Endodermal cell (in vitro differentiated cells): ENCODE results near the gene PPDPF. TPM values are rescaled to one million over a fixed set of nuclear protein-coding genes. Genes with fewer than 3 reads are reported as not detected.

Experiments
- DNase-seq: peaks from one replicate; pipeline ENCODE4 v3.0.0-alpha.2; 2017
- H3K27ac ChIP-seq: 2 replicates; pipeline ENCODE4 v1.5.1; 2013; ENCODE audit warnings: mild to moderate bottlenecking, low read depth, low read length, moderate library complexity
- H3K27me3 ChIP-seq: 2 replicates; pipeline ENCODE4 v1.6.1; 2013; ENCODE audit warnings: mild to moderate bottlenecking, low read length, moderate library complexity; ENCODE audit not compliant: insufficient read depth, control insufficient read depth, poor library complexity, severe bottlenecking
- H3K36me3 ChIP-seq: 2 replicates; pipeline ENCODE4 v1.7.0; 2013; ENCODE audit warnings: mild to moderate bottlenecking, low read length, moderate library complexity; ENCODE audit not compliant: control insufficient read depth, insufficient read depth
- H3K4me1 ChIP-seq: one replicate; pipeline ENCODE4 v1.7.0; 2013; ENCODE audit warnings: low read length; ENCODE audit not compliant: control insufficient read depth, insufficient read depth
- H3K4me3 ChIP-seq: 2 replicates; pipeline ENCODE4 v1.5.1; 2013; ENCODE audit warnings: mild to moderate bottlenecking, low read length, moderate library complexity
- H3K9ac ChIP-seq: 2 replicates; pipeline ENCODE4 v1.6.1; 2013; ENCODE audit warnings: mild to moderate bottlenecking, low read length, moderate library complexity; ENCODE audit not compliant: poor library complexity, severe bottlenecking; ENCODE audit errors: extremely low read depth
- H3K9me3 ChIP-seq: 2 replicates; pipeline ENCODE4 v1.6.1; 2013; ENCODE audit warnings: mild to moderate bottlenecking, low read length, moderate library complexity; ENCODE audit not compliant: control insufficient read depth
- H3K27ac Mint-ChIP-seq: 2 replicates; pipeline ENCODE4 v1.8.0; 2020; ENCODE audit warnings: mixed read lengths
- H3K27me3 Mint-ChIP-seq: 2 replicates; pipeline ENCODE4 v1.8.0; 2021; ENCODE audit warnings: mild to moderate bottlenecking, mixed read lengths; ENCODE audit not compliant: insufficient read depth
- H3K36me3 Mint-ChIP-seq: 2 replicates; pipeline ENCODE4 v1.8.0; 2020; ENCODE audit warnings: low read depth, mixed read lengths
- H3K4me1 Mint-ChIP-seq: 2 replicates; pipeline ENCODE4 v1.8.0; 2020; ENCODE audit warnings: mixed read lengths
- H3K4me3 Mint-ChIP-seq: 2 replicates; pipeline ENCODE4 v1.8.0; 2020; ENCODE audit warnings: mild to moderate bottlenecking, moderate library complexity, mixed read lengths
- H3K9me3 Mint-ChIP-seq: 2 replicates; pipeline ENCODE4 v1.8.0; 2020; ENCODE audit warnings: mild to moderate bottlenecking, mixed read lengths
- CTCF ChIP-seq: fragments of 200-600 bp; sonication (generic); conservative IDR thresholded peaks from 2 replicates; pipeline ENCODE4 v1.5.0; 2021; ENCODE audit warnings: antibody characterized with exemption, mild to moderate bottlenecking
- WGBS, 2 experiments: methylation state at CpG; one replicate each; pipeline versions ENCODE4 v1.1.5 to v1.1.7; 2013; ENCODE audit warnings: missing lambda C conversion rate in 2 of 2, mixed read lengths in 1 of 2; ENCODE audit not compliant: insufficient coverage in 1 of 2, insufficient read length in 1 of 2; 5-methylcytosine and 5-hydroxymethylcytosine counted together
- total RNA-seq, 2 donors: library from RNA; stranded (reverse); fragmentation: NEBNext Ultra II Directional in 1 of 2; extraction: Animal tissue kit (Norgen Biotek cat#: 25700) in 1 of 2; gene quantifications; 2 replicates in 1 of 2; 3 replicates in 1 of 2; pipeline ENCODE4 v1.2.1, GENCODE V29; 2021

Gene PPDPF
- total RNA-seq, 2 donors from 2014 or later: 247 to 296 TPM

- no peak overlapping the region for H3K27ac ChIP-seq
- TF ChIP-seq CTCF: no peak
- WGBS, 2 experiments: 91 to 93% methylated on average over 16 to 27 of the region's 27 CpGs
- Mint-ChIP-seq H3K4me3 (no peak overlapping the region), H3K4me1 (no peaks in the 10 kb centered on the region), H3K27me3 (no peaks in the 10 kb centered on the region), H3K27ac (no peak overlapping the region), H3K36me3 (no peaks in the 10 kb centered on the region), H3K9me3 (no peaks in the 10 kb centered on the region)
- no peaks in the 10 kb centered on the region for H3K4me1 ChIP-seq
- H3K36me3 ChIP-seq: no peaks in the 10 kb centered on the region
- H3K9me3 ChIP-seq: no peaks in the 10 kb centered on the region
- DNase-seq: peak; percentile 11
- H3K9ac ChIP-seq: no peak overlapping the region
- H3K27me3 ChIP-seq: no peaks in the 10 kb centered on the region
- no peak overlapping the region for H3K4me3 ChIP-seq
Measured at GRCh38 chr20:63531686-63532448, 11.3 kb downstream of the PPDPF start.

- Histone ChIP-seq H3K4me3 (no peak overlapping the region), H3K27ac (no peak overlapping the region), H3K9me3 (no peaks in the 10 kb centered on the region), H3K4me1 (no peaks in the 10 kb centered on the region), H3K36me3 (no peaks in the 10 kb centered on the region), H3K27me3 (no peaks in the 10 kb centered on the region), H3K9ac (no peak overlapping the region)
- Mint-ChIP-seq H3K27me3 (no peaks in the 10 kb centered on the region), H3K4me3 (no peak overlapping the region), H3K9me3 (no peaks in the 10 kb centered on the region), H3K27ac (no peak overlapping the region), H3K4me1 (no peaks in the 10 kb centered on the region), H3K36me3 (no peaks in the 10 kb centered on the region)
- WGBS, 2 experiments: 93 to 97% methylated on average over 24 of the region's 24 CpGs
- DNase-seq: peak; percentile 36
- TF ChIP-seq CTCF: no peak
Measured at GRCh38 chr20:63532449-63532971, 11.9 kb downstream of the PPDPF start.

- TF ChIP-seq CTCF: no peak
- Mint-ChIP-seq H3K27me3 (no peaks in the 10 kb centered on the region), H3K4me1 (no peaks in the 10 kb centered on the region), H3K9me3 (no peaks in the 10 kb centered on the region), H3K27ac (no peak overlapping the region), H3K36me3 (no peaks in the 10 kb centered on the region), H3K4me3 (no peak overlapping the region)
- Histone ChIP-seq H3K9ac (no peak overlapping the region), H3K4me3 (no peak overlapping the region), H3K4me1 (no peaks in the 10 kb centered on the region), H3K9me3 (no peaks in the 10 kb centered on the region), H3K27me3 (no peaks in the 10 kb centered on the region), H3K36me3 (no peaks in the 10 kb centered on the region), H3K27ac (no peak overlapping the region)
- 91 to 94% methylated on average over 9 to 14 of the region's 14 CpGs for WGBS, 2 experiments
- no peak for DNase-seq
Measured at GRCh38 chr20:63533388-63533787, 12.8 kb downstream of the PPDPF start.
